Mesenchymal stem cell (in vitro differentiated cells and primary cell): ENCODE data around the gene ARL15.

Source experiments
- DNase-seq: peaks from one replicate; pipeline ENCODE4 v3.0.0-alpha.2; 2013
- H2AFZ ChIP-seq: one replicate; pipeline ENCODE4 v1.6.1; 2013; ENCODE audit warnings: low read depth, mild to moderate bottlenecking, control low read depth, inconsistent platforms, low read length, moderate library complexity
- H2AK5ac ChIP-seq: 2 replicates; pipeline ENCODE4 v1.6.1; 2013; ENCODE audit warnings: low read length, moderate library complexity, mild to moderate bottlenecking, inconsistent platforms; ENCODE audit not compliant: severe bottlenecking
- H2BK120ac ChIP-seq: one replicate; pipeline ENCODE4 v1.6.1; 2013; ENCODE audit warnings: low read depth, mild to moderate bottlenecking, inconsistent platforms, low read length, moderate library complexity
- H2BK12ac ChIP-seq, 2 experiments: one replicate each; pipeline ENCODE4 v1.6.1; 2013; ENCODE audit warnings: inconsistent platforms in 2 of 2, low read length in 2 of 2, mild to moderate bottlenecking in 2 of 2, moderate library complexity in 2 of 2, control low read depth in 1 of 2
- H2BK15ac ChIP-seq: one replicate; pipeline ENCODE4 v1.6.1; 2013; ENCODE audit warnings: mild to moderate bottlenecking, low read depth, inconsistent platforms; ENCODE audit not compliant: poor library complexity, severe bottlenecking
- H2BK5ac ChIP-seq: 2 replicates; pipeline ENCODE4 v1.6.1; 2013; ENCODE audit warnings: low read depth, mild to moderate bottlenecking, low read length, control low read depth, inconsistent platforms; ENCODE audit not compliant: poor library complexity, severe bottlenecking
- H3K14ac ChIP-seq, 2 experiments: one replicate each; pipeline ENCODE4 v1.6.1; 2013; ENCODE audit warnings: inconsistent platforms in 2 of 2, low read length in 2 of 2, control low read depth in 1 of 2, mild to moderate bottlenecking in 1 of 2, moderate library complexity in 1 of 2
- H3K18ac ChIP-seq, 2 experiments: one replicate each; pipeline ENCODE4 v1.6.1; 2013; ENCODE audit warnings: inconsistent platforms in 2 of 2, low read length in 2 of 2, control low read depth in 1 of 2, low read depth in 1 of 2, mild to moderate bottlenecking in 1 of 2
- H3K23ac ChIP-seq, 2 experiments: one replicate each; pipeline ENCODE4 v1.6.1; 2013; ENCODE audit warnings: inconsistent platforms in 2 of 2, low read length in 2 of 2, mild to moderate bottlenecking in 2 of 2, moderate library complexity in 2 of 2, control low read depth in 1 of 2
- H3K27ac ChIP-seq: 2 replicates; pipeline ENCODE4 v1.5.1; 2013; ENCODE audit warnings: mild to moderate bottlenecking, moderate library complexity, low read length, control low read depth, inconsistent platforms; ENCODE audit not compliant: poor library complexity, severe bottlenecking
- H3K27me3 ChIP-seq, 2 experiments: 2 replicates each; pipeline versions ENCODE4 v1.6.1 to v1.7.0; 2013; ENCODE audit warnings: low read length in 2 of 2, mild to moderate bottlenecking in 2 of 2, moderate library complexity in 2 of 2, control low read depth in 1 of 2, inconsistent platforms in 1 of 2; ENCODE audit not compliant: control insufficient read depth in 1 of 2, insufficient read depth in 1 of 2
- H3K36me3 ChIP-seq, 2 experiments: 2 replicates each; pipeline versions ENCODE4 v1.6.1 to v1.7.0; 2013; ENCODE audit warnings: low read length in 2 of 2, control low read depth in 1 of 2, inconsistent platforms in 1 of 2, low read depth in 1 of 2, mild to moderate bottlenecking in 1 of 2; ENCODE audit not compliant: insufficient read depth in 2 of 2, control insufficient read depth in 1 of 2
- H3K4ac ChIP-seq, 2 experiments: one replicate each; pipeline ENCODE4 v1.6.1; 2013; ENCODE audit warnings: inconsistent platforms in 2 of 2, low read length in 2 of 2, mild to moderate bottlenecking in 2 of 2, moderate library complexity in 2 of 2, control low read depth in 1 of 2, low read depth in 1 of 2
- H3K4me1 ChIP-seq: 2 replicates; pipeline ENCODE4 v1.6.1; 2013; ENCODE audit warnings: low read depth, low read length, control low read depth; ENCODE audit not compliant: control insufficient read depth, insufficient read depth
- H3K4me2 ChIP-seq: 2 replicates; pipeline ENCODE4 v1.6.1; 2013; ENCODE audit warnings: low read length, mild to moderate bottlenecking, inconsistent platforms; ENCODE audit not compliant: poor library complexity, severe bottlenecking
- H3K4me3 ChIP-seq, 2 experiments: 2 replicates each; pipeline versions ENCODE4 v1.5.1 to v1.7.0; 2013; ENCODE audit warnings: low read length in 2 of 2, mild to moderate bottlenecking in 2 of 2, control low read depth in 1 of 2, low read depth in 1 of 2; ENCODE audit not compliant: insufficient read depth in 1 of 2
- H3K79me1 ChIP-seq: replicated peaks from 2 replicates; pipeline ENCODE4 v1.6.1; 2013; ENCODE audit warnings: mild to moderate bottlenecking, control low read depth, low read length, inconsistent platforms; ENCODE audit not compliant: poor library complexity, severe bottlenecking
- H3K9ac ChIP-seq: 2 replicates; pipeline ENCODE4 v1.7.0; 2013; ENCODE audit warnings: mild to moderate bottlenecking, low read length, moderate library complexity
- H3K9me3 ChIP-seq: 2 replicates; pipeline ENCODE4 v1.7.0; 2013; ENCODE audit warnings: mild to moderate bottlenecking, low read length; ENCODE audit not compliant: control insufficient read depth
- H4K8ac ChIP-seq: one replicate; pipeline ENCODE4 v1.6.1; 2013; ENCODE audit warnings: inconsistent platforms, mild to moderate bottlenecking, low read length, moderate library complexity
- H4K91ac ChIP-seq: one replicate; pipeline ENCODE4 v1.6.1; 2013; ENCODE audit warnings: mild to moderate bottlenecking, low read length, inconsistent platforms
- WGBS: methylation state at CpG from one replicate; pipeline ENCODE4 v1.1.7; 2013; ENCODE audit warnings: mixed read lengths; 5-methylcytosine and 5-hydroxymethylcytosine counted together

The ARL15 gene

DNA sequence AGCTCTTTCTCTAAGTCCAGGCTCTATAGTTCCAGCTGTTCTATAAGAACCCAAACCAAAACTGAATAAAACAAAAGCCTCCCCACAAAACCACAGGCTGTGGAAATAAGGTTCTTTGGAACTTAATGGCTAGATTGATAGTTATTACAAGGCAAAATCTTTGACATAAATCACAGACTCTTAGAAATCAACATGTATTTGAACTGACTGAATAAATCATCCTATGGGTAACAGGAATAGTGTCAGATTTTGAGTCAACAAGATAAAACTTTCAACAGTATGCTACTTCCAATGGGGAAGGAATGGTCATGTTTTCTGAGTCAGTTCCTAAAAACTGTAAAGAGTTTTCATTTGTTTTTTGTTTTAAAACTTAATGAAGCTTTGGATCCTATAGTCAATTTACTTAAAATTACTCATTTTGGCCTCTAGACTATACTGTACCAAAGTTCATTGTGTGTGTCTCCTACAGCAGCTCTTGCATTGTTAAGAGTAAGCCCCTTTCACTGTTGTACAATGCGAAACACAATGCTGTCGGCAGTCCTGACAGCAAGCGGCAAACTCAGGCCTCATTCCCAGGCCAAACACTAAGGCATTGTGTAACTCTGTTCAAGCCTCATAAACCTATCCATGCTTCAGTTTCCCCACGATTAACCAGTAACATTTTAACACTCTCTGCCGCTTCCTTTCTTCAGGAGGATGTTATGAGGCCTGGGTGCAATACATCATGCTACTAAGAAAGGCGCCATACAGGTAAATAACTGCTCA lies 134.1 kb downstream of the ARL15 start:
- Histone ChIP-seq H3K23ac (no peak overlapping the region), H3K36me3 (no peaks in the 10 kb centered on the region), H3K9ac (no peak overlapping the region), H3K14ac (no peak overlapping the region), H2BK5ac (no peak overlapping the region), H3K4me2 (no peak overlapping the region), H3K27me3 (no peaks in the 10 kb centered on the region), H2BK120ac (no peak overlapping the region), H2BK12ac (no peak overlapping the region), H2AFZ (no peak overlapping the region), H4K8ac (no peak overlapping the region), H2BK15ac (no peak overlapping the region), H3K79me1 (peaks cover 21% of the 10 kb centered on the region), H2AK5ac (no peak overlapping the region), H3K4me3 (no peak overlapping the region), H3K4ac (no peak overlapping the region), H4K91ac (no peak overlapping the region), H3K4me1 (peaks cover 2% of the 10 kb centered on the region), H3K27ac (no peak overlapping the region), H3K9me3 (no peaks in the 10 kb centered on the region), H3K18ac (no peak overlapping the region)
- WGBS: 96% methylated on average over 6 of the region's 6 CpGs
- no peak for DNase-seq

DNA sequence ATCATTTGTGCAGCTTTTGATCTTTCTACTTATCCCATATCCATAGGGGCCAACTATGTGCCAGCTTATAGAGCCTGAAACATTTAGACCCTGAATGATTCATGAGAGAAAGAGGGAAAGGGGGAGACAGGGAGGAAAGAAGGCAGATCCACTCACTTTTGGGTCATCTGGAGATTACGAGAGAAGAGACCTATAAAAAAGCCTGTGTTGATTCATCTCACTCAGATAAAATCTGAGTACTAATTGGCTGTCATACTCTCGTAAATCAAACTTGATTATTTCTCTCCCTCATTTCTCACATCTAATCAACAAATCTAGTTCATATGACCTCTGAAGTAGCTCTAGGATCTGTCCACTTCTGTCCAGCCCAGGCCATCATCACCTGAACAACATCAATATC lies 137.1 kb downstream of the ARL15 start:
- H3K9ac ChIP-seq: no peak overlapping the region
- H3K79me1 ChIP-seq: peaks cover 19% of the 10 kb centered on the region
- DNase-seq: no peak
- no peaks in the 10 kb centered on the region for H3K27me3 ChIP-seq
- no peak overlapping the region for H2AK5ac ChIP-seq
- no peak overlapping the region for H3K14ac ChIP-seq
- H2BK5ac ChIP-seq: no peak overlapping the region
- H3K36me3 ChIP-seq: no peaks in the 10 kb centered on the region
- no peak overlapping the region for H4K8ac ChIP-seq
- 81% methylated on average over 2 of the region's 2 CpGs for WGBS
- H3K18ac ChIP-seq: no peak overlapping the region
- peaks cover 2% of the 10 kb centered on the region for H3K4me1 ChIP-seq
- no peak overlapping the region for H3K27ac ChIP-seq
- H3K4ac ChIP-seq: no peak overlapping the region
- H2AFZ ChIP-seq: no peak overlapping the region
- no peak overlapping the region for H3K4me2 ChIP-seq
- no peak overlapping the region for H2BK120ac ChIP-seq
- H3K23ac ChIP-seq: no peak overlapping the region
- no peak overlapping the region for H2BK15ac ChIP-seq
- H3K4me3 ChIP-seq: no peak overlapping the region
- H3K9me3 ChIP-seq: no peaks in the 10 kb centered on the region
- H4K91ac ChIP-seq: no peak overlapping the region
- no peak overlapping the region for H2BK12ac ChIP-seq

DNA sequence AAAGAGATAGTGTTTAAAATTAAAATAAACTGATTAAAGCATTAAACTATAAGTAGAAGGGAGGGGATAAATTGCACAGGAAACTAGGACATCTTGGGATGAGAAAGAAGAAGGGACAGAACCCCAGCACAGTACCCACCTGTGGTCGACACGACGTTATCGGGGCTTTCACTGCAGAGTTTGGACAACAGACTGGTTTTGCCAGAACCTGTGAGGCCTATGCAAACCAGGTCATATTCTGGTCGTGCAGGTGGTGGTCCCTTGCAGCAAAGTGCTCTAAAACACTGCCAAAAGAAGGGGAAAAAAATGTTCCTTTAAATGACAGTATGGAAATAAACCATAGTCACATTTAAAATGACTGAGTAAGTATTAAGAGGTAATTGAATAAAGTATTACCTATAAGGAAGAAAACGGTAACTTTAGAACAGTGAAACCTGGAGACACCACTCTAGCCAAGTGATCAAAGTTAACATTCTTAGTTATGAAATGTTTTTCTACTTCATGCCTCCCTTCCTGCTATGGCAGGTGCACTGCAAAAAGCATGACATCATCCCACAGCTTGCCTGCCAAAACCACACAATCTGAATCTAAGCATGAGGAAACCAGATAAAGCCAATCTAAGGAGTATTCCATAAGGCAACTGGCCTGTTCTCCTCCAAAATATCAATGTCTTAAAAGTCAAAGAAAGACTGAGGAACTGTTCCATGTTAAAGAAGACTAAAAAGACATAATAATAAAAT lies 138.6 kb downstream of the ARL15 start:
- no peaks in the 10 kb centered on the region for H3K9me3 ChIP-seq
- H3K14ac ChIP-seq: no peak overlapping the region
- WGBS: 97% methylated on average over 6 of the region's 6 CpGs

DNA sequence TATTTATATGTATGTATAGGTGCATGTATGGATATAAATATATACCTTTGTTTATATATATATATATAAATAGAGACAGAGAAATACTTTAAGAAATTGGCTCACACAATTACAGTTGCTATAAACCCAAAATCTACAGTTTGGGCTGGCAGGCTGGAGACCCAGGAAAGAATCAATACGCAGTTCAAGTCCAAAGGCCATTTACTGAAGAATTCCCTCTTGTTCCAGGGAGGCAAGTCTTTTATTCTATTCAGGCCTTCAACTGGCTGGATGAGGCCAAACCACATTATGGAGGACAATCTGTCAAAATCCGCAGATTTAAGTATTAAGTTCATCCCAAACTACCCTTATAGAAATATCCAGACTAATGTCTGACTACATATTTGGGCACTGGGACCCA lies 144.7 kb downstream of the ARL15 start:
- Histone ChIP-seq H3K23ac (no peak overlapping the region), H3K4me2 (no peak overlapping the region), H3K27me3 (no peaks in the 10 kb centered on the region), H3K18ac (no peak overlapping the region), H2BK120ac (no peak overlapping the region), H2BK12ac (no peak overlapping the region), H2BK15ac (no peak overlapping the region), H4K8ac (no peak overlapping the region), H3K9me3 (no peaks in the 10 kb centered on the region), H2BK5ac (no peak overlapping the region), H4K91ac (no peak overlapping the region), H3K27ac (no peak overlapping the region), H3K4ac (no peak overlapping the region), H3K9ac (no peak overlapping the region), H3K14ac (no peak overlapping the region), H3K4me3 (no peak overlapping the region), H3K36me3 (no peaks in the 10 kb centered on the region), H2AFZ (no peak overlapping the region), H2AK5ac (no peak overlapping the region), H3K79me1 (peaks cover 8% of the 10 kb centered on the region), H3K4me1 (no peaks in the 10 kb centered on the region)
- DNase-seq: no peak
- 74% methylated on average over 2 of the region's 2 CpGs for WGBS

More for the DNA sequence above, 138.6 kb downstream of the ARL15 start:
- Histone ChIP-seq H2AFZ (no peak overlapping the region), H3K27ac (no peak overlapping the region), H2BK12ac (no peak overlapping the region), H3K36me3 (no peaks in the 10 kb centered on the region), H3K79me1 (peaks cover 18% of the 10 kb centered on the region), H3K9ac (no peak overlapping the region), H3K23ac (no peak overlapping the region), H2BK15ac (no peak overlapping the region), H2BK120ac (no peak overlapping the region), H3K4me2 (no peak overlapping the region), H3K27me3 (no peaks in the 10 kb centered on the region), H3K4me1 (peaks cover 2% of the 10 kb centered on the region), H3K4ac (no peak overlapping the region), H4K8ac (no peak overlapping the region), H3K4me3 (no peak overlapping the region), H3K18ac (no peak overlapping the region), H2AK5ac (no peak overlapping the region), H2BK5ac (no peak overlapping the region), H4K91ac (no peak overlapping the region)
- DNase-seq: no peak
